ENCODE measurements around the gene CYTH4. TPM values are rescaled to one million over a fixed set of nuclear protein-coding genes. Genes with fewer than 3 reads are reported as not detected.

CYTH4 gene
- polyA plus RNA-seq, 1 donor from 2014 or later: not detected

DNA sequence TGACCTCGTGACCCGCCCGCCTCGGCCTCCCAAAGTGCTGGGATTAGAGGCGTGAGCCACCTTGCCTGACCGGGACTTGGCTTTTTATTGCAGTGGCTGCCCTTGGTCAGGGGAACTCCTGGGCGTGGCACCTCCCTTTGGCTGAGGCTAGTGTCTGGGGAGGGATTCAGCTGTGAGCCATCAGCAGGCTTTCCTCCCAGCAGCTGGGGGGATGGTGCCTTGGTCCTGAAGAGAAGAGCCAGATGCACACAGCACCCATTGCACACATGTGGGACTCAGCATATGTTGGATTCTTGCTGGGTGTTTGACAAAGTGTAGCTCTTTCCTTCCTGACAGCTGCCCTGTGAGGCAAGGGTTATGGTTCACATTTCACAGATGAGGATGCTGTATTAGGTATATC, 8.4 kb downstream of the CYTH4 start:
- no peaks in the 10 kb centered on the region for H4K20me1 ChIP-seq (ENCODE audit: insufficient read depth)
- no peaks in the 10 kb centered on the region for H3K36me3 ChIP-seq (ENCODE audit: insufficient read depth, low read length)
- H3K4me3 ChIP-seq (ENCODE audit: low read length): no peak overlapping the region
- no peaks in the 10 kb centered on the region for H3K27me3 ChIP-seq (ENCODE audit: insufficient read depth, low read depth, low read length)
- no peak overlapping the region for H2AFZ ChIP-seq (ENCODE audit: low read depth, low read length)
- H3K9me3 ChIP-seq (ENCODE audit: low read length): no peaks in the 10 kb centered on the region
- H3K9ac ChIP-seq (ENCODE audit: low read length): no peak overlapping the region
- no peaks in the 10 kb centered on the region for H3F3A ChIP-seq (ENCODE audit: insufficient read depth, low read length, poor library complexity, severe bottlenecking)
- H3K27ac ChIP-seq (ENCODE audit: low read length): no peak overlapping the region
- H3K79me2 ChIP-seq (replicated peaks; ENCODE audit: insufficient read depth, low read length): no peaks in the 10 kb centered on the region
- H3K9me2 ChIP-seq (ENCODE audit: insufficient read depth, low read length): no peaks in the 10 kb centered on the region
- TF ChIP-seq MXI1 (conservative IDR thresholded peaks at IDR 0.05; ENCODE audit: poor library complexity, severe bottlenecking) (no peak), TAF1 (IDR thresholded peaks at IDR 0.05; ENCODE audit: low read depth) (no peak), POLR2AphosphoS5 (IDR thresholded peaks at IDR 0.05) (no peak), RAD21 (conservative IDR thresholded peaks at IDR 0.05) (no peak), SMC3 (conservative IDR thresholded peaks at IDR 0.05; ENCODE audit: poor library complexity) (no peak), EZH2 (IDR thresholded peaks at IDR 0.05; ENCODE audit: borderline replicate concordance, insufficient read depth, low read length, poor library complexity, severe bottlenecking) (no peak), EP300 (conservative IDR thresholded peaks at IDR 0.05; ENCODE audit: poor library complexity, severe bottlenecking) (no peak)
- TF ChIP-seq, protein P1, sequence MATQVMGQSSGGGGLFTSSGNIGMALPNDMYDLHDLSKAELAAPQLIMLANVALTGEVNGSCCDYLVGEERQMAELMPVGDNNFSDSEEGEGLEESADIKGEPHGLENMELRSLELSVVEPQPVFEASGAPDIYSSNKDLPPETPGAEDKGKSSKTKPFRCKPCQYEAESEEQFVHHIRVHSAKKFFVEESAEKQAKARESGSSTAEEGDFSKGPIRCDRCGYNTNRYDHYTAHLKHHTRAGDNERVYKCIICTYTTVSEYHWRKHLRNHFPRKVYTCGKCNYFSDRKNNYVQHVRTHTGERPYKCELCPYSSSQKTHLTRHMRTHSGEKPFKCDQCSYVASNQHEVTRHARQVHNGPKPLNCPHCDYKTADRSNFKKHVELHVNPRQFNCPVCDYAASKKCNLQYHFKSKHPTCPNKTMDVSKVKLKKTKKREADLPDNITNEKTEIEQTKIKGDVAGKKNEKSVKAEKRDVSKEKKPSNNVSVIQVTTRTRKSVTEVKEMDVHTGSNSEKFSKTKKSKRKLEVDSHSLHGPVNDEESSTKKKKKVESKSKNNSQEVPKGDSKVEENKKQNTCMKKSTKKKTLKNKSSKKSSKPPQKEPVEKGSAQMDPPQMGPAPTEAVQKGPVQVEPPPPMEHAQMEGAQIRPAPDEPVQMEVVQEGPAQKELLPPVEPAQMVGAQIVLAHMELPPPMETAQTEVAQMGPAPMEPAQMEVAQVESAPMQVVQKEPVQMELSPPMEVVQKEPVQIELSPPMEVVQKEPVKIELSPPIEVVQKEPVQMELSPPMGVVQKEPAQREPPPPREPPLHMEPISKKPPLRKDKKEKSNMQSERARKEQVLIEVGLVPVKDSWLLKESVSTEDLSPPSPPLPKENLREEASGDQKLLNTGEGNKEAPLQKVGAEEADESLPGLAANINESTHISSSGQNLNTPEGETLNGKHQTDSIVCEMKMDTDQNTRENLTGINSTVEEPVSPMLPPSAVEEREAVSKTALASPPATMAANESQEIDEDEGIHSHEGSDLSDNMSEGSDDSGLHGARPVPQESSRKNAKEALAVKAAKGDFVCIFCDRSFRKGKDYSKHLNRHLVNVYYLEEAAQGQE (IDR thresholded peaks at IDR 0.05; ENCODE audit: borderline replicate concordance): no peak
- TF ChIP-seq, protein P2, sequence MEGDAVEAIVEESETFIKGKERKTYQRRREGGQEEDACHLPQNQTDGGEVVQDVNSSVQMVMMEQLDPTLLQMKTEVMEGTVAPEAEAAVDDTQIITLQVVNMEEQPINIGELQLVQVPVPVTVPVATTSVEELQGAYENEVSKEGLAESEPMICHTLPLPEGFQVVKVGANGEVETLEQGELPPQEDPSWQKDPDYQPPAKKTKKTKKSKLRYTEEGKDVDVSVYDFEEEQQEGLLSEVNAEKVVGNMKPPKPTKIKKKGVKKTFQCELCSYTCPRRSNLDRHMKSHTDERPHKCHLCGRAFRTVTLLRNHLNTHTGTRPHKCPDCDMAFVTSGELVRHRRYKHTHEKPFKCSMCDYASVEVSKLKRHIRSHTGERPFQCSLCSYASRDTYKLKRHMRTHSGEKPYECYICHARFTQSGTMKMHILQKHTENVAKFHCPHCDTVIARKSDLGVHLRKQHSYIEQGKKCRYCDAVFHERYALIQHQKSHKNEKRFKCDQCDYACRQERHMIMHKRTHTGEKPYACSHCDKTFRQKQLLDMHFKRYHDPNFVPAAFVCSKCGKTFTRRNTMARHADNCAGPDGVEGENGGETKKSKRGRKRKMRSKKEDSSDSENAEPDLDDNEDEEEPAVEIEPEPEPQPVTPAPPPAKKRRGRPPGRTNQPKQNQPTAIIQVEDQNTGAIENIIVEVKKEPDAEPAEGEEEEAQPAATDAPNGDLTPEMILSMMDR (IDR thresholded peaks at IDR 0.05; ENCODE audit: poor library complexity, severe bottlenecking): no peak
- no peak overlapping the region for H3K4me2 ChIP-seq (ENCODE audit: low read length)

DNA sequence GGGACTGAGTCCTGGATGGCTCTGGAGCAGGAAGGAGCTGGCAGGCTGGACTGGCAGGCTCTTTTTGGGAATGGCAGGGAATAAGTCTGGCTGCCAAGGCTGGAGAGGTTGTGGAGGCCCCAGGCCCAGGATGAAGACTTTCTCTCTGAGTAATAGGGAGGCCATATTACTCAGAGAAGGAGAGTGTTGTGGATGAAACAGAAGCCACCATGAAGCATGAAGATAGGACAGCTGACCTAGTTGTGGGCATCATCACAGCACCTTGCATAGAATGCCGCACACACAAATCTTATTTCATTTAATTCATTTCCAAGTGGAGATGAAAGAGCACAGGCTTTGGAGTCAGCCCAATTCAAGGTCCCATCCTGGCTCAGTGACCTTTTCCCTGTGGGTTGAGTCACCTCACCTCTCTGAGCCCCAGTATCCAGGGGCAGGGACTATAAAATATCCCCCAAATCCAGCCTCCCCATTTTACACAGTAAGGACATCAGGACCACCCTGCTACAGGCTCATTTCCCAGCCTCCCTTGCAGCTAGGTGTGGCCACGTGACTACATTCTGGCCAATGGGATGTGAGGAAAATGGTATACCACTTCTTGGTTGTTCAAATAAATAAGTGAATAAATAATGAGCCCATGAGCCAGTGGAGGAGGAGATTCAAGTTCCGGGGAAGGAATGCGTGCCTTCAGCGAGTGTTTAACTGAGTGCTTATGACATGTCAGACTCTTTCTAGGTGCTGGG, 9.4 kb downstream of the CYTH4 start:
- H3K4me2 ChIP-seq (ENCODE audit: low read length): no peak overlapping the region
- no peaks in the 10 kb centered on the region for H3K9me3 ChIP-seq (ENCODE audit: low read length)
- H3K9ac ChIP-seq (ENCODE audit: low read length): no peak overlapping the region
- TF ChIP-seq EP300 (conservative IDR thresholded peaks at IDR 0.05; ENCODE audit: poor library complexity, severe bottlenecking) (no peak), EZH2 (IDR thresholded peaks at IDR 0.05; ENCODE audit: borderline replicate concordance, insufficient read depth, low read length, poor library complexity, severe bottlenecking) (no peak), POLR2AphosphoS5 (IDR thresholded peaks at IDR 0.05) (no peak), SMC3 (conservative IDR thresholded peaks at IDR 0.05; ENCODE audit: poor library complexity) (no peak), MXI1 (conservative IDR thresholded peaks at IDR 0.05; ENCODE audit: poor library complexity, severe bottlenecking) (no peak), RAD21 (conservative IDR thresholded peaks at IDR 0.05) (no peak), TAF1 (IDR thresholded peaks at IDR 0.05; ENCODE audit: low read depth) (no peak)
- TF ChIP-seq, protein P2 (IDR thresholded peaks at IDR 0.05; ENCODE audit: poor library complexity, severe bottlenecking): no peak
- TF ChIP-seq, protein P1 (IDR thresholded peaks at IDR 0.05; ENCODE audit: borderline replicate concordance): no peak
- no peak overlapping the region for H3K27ac ChIP-seq (ENCODE audit: low read length)
- H3K36me3 ChIP-seq (ENCODE audit: insufficient read depth, low read length): no peaks in the 10 kb centered on the region
- H3F3A ChIP-seq (ENCODE audit: insufficient read depth, low read length, poor library complexity, severe bottlenecking): no peaks in the 10 kb centered on the region
- H4K20me1 ChIP-seq (ENCODE audit: insufficient read depth): no peaks in the 10 kb centered on the region
- no peaks in the 10 kb centered on the region for H3K79me2 ChIP-seq (replicated peaks; ENCODE audit: insufficient read depth, low read length)
- no peak overlapping the region for H3K4me3 ChIP-seq (ENCODE audit: low read length)
- no peak overlapping the region for H2AFZ ChIP-seq (ENCODE audit: low read depth, low read length)
- H3K9me2 ChIP-seq (ENCODE audit: insufficient read depth, low read length): no peaks in the 10 kb centered on the region
- H3K27me3 ChIP-seq (ENCODE audit: insufficient read depth, low read depth, low read length): no peaks in the 10 kb centered on the region

Measured in neural cell (in vitro differentiated cells).